Activated T-helper 1 cell treated with anti-CD3 and anti-CD28 coated beads, Interleukin-2, amount 50 U/mL, for 16 hours (primary cell): ENCODE measurements around the gene TSPAN32.
A peak's percentile ranks its signal among the peaks of the same experiment; 100 is the strongest.
"Not testable (repeated sequence)": the region's sequence is repeated elsewhere in the genome, so short reads cannot be mapped to it uniquely, and the experiment has no call there.

Source experiments
- DNase-seq, 2 donors: peaks; one replicate each; pipeline ENCODE4 v3.0.0-alpha.2; 2020; ENCODE audit warnings: low read depth in 1 of 2, low spot score in 1 of 2

TSPAN32 gene

DNA sequence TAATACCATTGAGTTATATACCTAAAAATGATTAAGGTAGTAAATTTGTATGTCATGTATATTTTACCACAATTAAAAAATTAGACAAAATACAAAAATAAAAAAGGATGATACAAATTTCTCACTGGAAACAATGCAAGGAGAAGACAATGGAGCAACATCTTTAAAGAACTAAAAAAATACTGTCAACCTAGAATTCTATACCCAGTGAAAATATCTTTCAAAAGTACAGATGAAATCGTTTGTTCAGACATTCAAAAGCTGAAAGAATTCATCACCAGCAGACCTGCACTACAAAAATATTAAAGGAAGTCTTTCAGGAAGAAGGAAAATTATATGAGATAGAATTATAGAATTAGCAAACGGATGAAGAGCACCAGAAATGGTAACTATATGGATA is 21.6 kb upstream of the TSPAN32 start:
- no peak for DNase-seq

DNA sequence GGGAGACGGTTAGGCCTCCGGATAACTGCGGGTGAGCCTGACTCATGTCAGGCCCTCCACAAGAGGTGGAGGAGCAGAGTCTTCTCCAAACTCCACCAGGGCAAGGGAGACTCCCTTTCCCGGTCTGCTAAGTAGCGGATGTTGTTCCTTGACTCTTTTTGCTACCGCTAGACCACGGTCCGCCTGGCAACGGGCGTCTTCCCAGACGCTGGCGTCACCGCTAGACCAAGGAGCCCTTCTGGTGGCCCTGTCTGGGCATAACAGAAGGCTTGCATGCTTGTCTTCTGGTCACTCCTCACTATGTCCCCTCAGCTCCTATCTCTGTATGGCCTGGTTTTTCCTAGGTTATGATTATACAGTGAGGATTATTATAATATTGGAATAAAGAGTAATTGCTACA is 15.5 kb upstream of the TSPAN32 start:
- not testable (repeated sequence) for DNase-seq

GRCh38 chr11:2287091-2287490 is 14.7 kb upstream of the TSPAN32 start:
- DNase-seq: no peak

DNA sequence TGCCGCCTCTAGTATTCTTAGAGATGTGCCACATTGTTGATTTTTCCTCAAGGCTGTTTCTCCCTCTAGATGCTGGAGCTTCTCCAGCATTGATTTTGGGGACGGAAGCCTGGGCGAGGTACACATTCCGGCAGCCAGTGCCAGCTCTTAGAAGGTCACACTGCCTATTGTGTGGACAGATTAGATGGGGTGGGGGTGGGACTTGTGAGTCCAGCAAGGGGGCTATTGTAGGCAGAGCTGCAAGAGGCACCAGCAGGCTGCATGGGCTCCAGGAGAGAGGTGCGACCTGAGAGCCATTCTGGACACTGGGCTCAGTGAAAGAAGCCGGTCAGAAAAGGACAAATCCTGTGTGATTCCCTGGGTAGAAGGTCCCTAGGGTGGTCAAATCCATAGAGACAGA is 12.5 kb upstream of the TSPAN32 start:
- no peak for DNase-seq

DNA sequence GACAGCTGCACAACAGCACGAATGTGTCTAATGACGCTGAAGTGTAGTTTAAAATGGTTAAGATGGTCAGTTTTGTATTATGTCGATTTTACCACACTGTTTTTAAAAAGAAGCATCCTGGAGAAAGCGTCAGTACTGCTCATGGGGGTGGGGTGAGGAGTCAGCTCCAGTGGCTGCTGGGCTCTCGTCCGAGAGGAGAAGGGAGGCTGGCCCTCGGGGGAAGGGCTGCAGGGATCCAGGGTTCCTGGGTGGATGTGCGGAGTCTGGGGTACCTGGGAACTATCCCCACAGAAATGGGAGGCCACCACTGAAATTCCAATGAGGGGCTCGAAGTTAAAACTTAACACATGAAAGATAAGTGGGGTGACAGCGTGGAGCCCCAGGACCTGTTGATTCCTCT is 12.0 kb upstream of the TSPAN32 start:
- no peak for DNase-seq

- DNase-seq: no peak
These were observed 11.4 kb upstream of the TSPAN32 start for GRCh38 chr11:2290351-2290841.

DNA sequence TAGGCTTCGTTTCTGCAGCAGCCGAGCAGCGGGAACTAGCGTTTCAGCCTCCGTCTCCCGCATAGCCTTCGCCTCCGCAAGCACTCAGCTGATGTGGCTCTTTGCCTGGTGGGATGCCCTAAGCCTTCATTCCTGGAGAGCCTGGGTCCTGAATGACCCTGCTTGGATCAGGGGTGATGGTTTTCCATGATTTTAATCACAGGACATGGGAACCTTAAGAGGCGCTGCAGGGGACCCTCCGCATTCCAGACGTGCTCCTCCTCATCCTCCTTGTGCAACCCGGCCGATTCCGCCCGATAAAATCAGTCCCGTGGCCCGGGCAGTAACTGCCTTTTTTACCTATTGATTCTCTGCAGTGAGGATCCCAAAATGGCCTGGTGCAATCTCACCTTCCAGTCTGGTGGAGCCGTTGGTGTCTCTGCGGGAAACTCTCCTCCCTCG is 8.3 kb upstream of the TSPAN32 start:
- DNase-seq: no peak

GRCh38 chr11:2293984-2294925 is 7.6 kb upstream of the TSPAN32 start:
- peak in 1 of 2 donors; percentile 3 for DNase-seq

DNA sequence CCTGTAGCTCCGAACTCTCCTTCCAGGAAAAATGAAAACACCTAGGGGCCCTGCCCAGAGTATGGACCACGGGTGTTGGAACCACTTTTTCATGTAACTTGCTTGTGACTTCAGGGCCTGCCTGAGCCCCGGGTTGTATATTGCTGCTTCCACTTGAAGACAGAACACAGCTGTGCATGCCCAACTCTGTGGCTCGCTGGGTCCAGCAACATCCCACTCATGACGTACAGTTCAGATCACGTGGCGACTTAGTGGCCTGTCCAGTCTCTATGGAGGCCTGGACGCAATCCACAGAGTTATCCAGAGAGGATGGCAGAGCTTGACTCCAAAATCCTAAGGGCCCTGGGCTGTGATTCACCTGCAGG is 6.9 kb upstream of the TSPAN32 start:
- peak in 1 of 2 donors; percentile 2 for DNase-seq

DNA sequence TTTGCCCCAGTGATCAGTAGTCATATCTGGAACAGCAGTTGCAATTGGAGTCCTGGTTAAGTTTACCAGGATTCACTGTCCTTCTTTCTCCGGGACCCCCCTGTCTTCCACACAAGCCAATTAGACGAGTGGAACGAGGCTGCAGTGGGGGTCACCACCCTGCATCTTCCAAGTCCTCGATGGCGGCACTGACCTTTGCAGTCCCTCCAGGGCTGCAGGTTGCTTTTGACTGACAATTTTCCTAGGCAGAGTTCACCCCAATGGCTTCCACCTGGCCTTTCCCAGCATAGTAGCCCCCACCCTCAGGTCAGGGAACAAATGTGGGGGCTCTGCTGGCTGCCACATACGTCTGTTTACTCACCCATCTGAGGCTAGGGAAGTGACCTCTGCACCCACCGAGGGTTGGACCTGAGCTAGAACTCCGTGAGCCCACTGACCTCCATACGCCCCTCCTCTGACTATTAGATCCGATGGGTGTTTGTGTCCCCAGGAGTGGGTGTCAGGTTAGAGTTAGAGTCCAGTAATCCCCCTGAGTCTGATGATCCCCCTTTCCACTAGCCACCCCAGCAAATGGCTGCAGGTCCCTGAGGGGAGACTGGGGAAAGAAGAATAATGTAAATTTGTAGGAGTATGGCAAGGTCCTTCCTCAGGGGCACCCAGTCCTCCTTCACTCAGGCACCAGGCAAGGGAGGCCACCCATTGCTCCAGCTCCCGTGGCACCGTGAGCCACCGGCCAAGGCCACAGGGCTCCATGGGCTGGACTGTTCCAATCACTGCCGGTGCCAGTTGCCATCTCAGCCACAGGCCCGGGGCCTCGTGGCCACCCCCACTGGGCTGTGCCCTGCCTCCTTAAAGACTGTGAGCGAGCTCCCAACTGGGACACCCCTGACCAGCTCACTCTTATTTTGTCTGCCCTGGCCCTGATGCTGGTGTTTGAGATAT is 5.6 kb upstream of the TSPAN32 start:
- DNase-seq: peak in 1 of 2 donors; percentile 1

GRCh38 chr11:2296913-2297622 is 4.7 kb upstream of the TSPAN32 start:
- DNase-seq: no peak

DNA sequence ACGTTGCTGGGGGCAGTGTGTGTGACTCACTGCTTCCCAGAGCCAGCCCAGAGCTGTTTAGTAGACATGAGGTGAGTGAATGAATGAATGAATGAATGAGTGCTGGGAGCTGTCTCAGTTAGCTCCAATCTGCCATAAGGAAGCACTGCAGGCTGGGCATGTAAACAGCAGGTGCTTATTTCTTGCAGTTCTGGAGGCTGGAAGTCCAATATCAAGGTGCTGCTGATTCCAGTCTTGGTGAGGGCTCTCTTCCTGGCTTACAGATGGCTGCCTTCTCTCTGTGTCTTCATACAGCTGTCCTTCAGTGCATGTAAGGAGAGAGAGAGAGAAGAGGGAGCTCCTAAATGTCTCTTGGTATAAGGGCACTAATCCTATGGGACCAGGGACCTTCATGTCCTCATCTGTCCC is 4.2 kb upstream of the TSPAN32 start:
- no peak for DNase-seq

DNA sequence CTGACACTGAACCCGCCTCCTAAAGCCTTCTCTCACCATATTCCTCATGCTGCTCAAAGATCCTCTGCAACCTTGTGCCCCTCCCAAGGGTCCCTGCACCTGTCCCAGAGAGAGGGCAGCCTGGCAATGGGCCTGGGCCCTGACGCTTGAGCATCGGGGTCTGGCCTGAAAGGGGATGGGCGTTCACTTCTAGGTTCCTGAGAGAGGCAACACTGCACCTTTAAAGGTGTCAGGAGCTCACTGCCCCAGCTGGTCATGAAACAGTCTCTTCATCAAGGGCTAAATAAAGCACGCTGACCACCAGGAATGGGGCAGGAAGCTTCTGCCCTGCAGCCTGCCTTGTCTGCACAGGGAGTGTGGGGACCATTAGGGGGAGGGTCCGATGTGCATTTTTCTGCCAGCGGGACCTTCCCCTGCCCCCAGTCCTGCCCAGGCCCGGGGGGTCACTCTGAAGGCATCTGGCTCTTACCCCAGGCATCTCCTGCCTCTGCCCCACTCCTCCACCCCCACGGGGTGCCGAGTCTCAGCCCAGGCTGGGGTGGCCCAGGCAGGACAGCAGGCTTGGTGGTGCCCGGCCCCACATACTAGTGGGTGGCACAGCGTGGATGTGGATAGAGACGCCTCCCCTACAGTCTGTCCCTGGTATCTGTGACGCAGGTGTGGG is 3.5 kb upstream of the TSPAN32 start:
- DNase-seq: no peak

DNA sequence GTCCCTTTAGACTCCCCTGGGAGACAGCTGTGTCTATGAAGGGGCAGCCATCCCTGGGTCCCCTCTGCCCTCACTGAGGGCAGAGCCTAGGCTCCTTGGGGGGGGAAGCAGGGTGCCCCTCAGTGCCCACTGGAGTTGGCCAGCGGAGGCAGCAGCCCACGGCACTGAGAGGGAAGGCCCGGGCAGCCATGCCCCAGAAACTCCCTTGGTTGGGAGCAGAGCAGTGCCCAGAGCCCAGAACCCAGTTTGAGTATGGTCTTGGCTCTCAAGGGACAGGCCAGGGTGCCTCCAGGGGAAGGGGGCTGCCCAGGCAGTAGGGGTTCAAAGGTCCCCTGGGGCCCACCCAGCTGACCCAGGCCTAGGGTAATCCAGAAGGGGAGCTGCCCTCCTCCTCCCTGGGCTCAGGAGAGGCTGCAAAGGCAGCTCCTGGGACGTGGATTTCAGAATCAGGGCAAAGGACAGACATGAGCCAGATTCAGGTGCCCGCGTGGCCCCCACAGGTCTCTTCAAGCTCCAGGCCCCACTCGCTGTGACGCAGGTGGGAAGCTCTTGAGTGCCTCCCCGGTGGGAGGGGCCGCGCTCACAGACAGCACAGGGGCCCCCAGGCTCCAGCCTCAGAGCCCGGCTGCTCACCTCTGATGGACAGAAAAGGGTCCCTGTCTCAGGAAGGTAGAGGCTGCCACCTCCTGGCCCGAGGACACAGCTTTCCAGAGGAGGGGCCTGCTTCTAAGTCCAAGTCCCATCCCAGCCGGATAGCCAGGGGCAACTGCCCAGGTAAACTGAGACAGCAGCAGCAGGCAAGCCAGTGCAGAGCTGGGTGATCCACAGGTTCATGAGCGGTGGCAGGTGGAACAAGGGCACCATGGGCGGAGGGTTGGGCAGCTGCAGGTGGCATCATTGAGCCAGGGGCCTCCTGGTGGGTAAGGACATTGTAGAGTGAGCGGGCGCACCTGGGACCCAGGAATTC is 2.7 kb upstream of the TSPAN32 start:
- no peak for DNase-seq

DNA sequence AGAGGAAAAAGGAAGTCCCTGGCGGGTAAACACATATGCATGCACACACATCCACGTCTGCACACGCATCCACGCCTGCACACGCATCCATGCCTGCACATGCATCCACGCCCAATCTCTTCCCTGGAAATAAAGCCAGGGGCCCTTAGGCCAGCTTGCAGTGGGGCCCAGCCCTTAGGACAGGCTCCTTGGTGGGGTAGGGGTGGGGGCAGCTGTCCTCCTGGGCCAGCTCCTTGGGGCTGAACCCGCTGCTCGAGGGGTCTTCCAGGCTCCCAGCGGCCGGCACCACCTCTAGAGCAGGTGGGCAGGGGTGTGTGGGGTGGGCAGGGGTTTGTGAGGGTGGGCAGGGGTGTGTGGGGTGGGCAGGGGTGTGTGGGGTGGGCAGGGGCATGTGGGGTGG is 2.0 kb upstream of the TSPAN32 start:
- DNase-seq: no peak

GRCh38 chr11:2300290-2300935 is 1.4 kb upstream of the TSPAN32 start:
- DNase-seq: no peak

DNA sequence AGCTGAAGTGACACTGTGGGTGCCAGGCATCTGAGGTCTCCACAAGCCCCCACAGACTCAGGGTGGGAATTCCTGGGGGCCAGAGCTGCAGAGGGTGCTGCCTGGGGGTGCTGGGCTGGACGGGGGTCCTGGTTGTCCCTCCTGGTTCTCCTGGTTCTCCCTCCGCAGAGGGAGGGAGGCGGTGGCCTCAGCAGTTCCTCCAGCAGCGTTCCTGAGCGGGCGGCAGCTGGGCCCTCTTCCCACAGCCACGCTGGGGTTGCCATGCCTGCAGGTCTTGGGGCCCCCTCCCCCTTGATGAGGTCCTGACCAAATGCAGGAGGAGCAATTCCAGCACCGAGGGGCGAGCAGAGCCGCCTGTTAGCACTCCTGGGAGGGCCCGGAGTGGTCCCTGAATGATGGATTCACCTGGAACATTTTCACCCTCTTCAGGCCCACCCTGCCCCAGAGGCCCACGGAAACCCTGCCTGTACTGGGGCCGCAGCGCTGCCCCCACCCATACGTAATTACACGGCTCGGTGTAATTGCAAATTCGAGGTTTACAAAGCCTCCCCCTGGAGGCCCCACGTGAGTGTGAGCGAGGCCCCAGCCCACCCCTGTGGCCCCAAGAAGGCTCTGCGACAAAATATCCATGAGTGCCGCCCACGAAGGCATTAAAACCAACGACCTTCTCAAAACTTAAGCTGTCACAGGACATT is 730 bp upstream of the TSPAN32 start:
- no peak for DNase-seq

GRCh38 chr11:2302306-2302895 is 588 bp downstream of the TSPAN32 start:
- no peak for DNase-seq
